Suppressor macrophage (primary cell): ENCODE results near the gene SLC25A39.
A peak's percentile ranks its signal among the peaks of the same experiment; 100 is the strongest.
"Not testable (repeated sequence)": the region's sequence is repeated elsewhere in the genome, so short reads cannot be mapped to it uniquely, and the experiment has no call there.

Experiments used
- DNase-seq, 4 experiments: peaks; one replicate each; pipeline ENCODE4 v3.0.0-alpha.2; 2020 to 2022

The SLC25A39 gene

GRCh38 chr17:44333371-44333770 is 8.7 kb upstream of the SLC25A39 start:
- peak; percentile 74 to 91 (median 86) for DNase-seq

GRCh38 chr17:44331249-44331760 is 6.7 kb upstream of the SLC25A39 start:
- DNase-seq, result peak; percentile 90 to 94 (median 92)

GRCh38 chr17:44330263-44330662 is 5.6 kb upstream of the SLC25A39 start:
- DNase-seq, result not testable (repeated sequence)

- not testable (repeated sequence) for DNase-seq
These were observed 4.9 kb upstream of the SLC25A39 start for GRCh38 chr17:44329516-44329915.

- DNase-seq, result no peak
These were observed 3.3 kb upstream of the SLC25A39 start for GRCh38 chr17:44327715-44328449.

GRCh38 chr17:44326861-44327444 is 2.3 kb upstream of the SLC25A39 start:
- DNase-seq, result peak; percentile 96 to 98 (median 98)

GRCh38 chr17:44324092-44324570 is 492 bp downstream of the SLC25A39 start:
- DNase-seq, result peak; percentile 31 to 55 (median 40)

GRCh38 chr17:44323359-44324091 is 1.1 kb downstream of the SLC25A39 start:
- no peak for DNase-seq

GRCh38 chr17:44322236-44322895 is 2.3 kb downstream of the SLC25A39 start:
- DNase-seq, result no peak

GRCh38 chr17:44321246-44322120 is 3.1 kb downstream of the SLC25A39 start:
- no peak for DNase-seq

- DNase-seq, result no peak
These were observed 4.6 kb downstream of the SLC25A39 start for GRCh38 chr17:44320066-44320465.

- DNase-seq, result no peak
These were observed 6.3 kb downstream of the SLC25A39 start for GRCh38 chr17:44318077-44318892.

GRCh38 chr17:44317545-44317944 is 7.1 kb downstream of the SLC25A39 start:
- no peak for DNase-seq

- no peak for DNase-seq
These were observed 8.6 kb downstream of the SLC25A39 start for GRCh38 chr17:44315760-44316731.

- peak in 3 of 4 experiments; percentile 24 to 59 (median 39) for DNase-seq
These were observed 9.6 kb downstream of the SLC25A39 start for GRCh38 chr17:44314869-44315661.

- no peak for DNase-seq
These were observed 10.1 kb downstream of the SLC25A39 start for GRCh38 chr17:44314524-44314868.

GRCh38 chr17:44314031-44314430 is 10.6 kb downstream of the SLC25A39 start:
- no peak for DNase-seq

GRCh38 chr17:44312396-44313104 is 12.1 kb downstream of the SLC25A39 start:
- no peak for DNase-seq
